IMR-90 (cell line): Measurements from ENCODE around the gene NCCRP1. TPM values are rescaled to one million over a fixed set of nuclear protein-coding genes. Genes with fewer than 3 reads are reported as not detected.

ENCODE experiments used
- ATAC-seq: fragments of 200-7000 bp; cut with Tn5 transposase; 2 replicates; pipeline ENCODE4 v1.9.1; 2020; ENCODE audit warnings: low read depth, mild to moderate bottlenecking, moderate library complexity
- BruUV-seq: library from RNA; stranded (reverse); fragments of 400-500 nt; replicated peaks from 2 replicates; lab custom pipeline; 2021; lab: Mats Ljungman, UMichigan
- CTCF ChIA-PET: fragments of 300-600 bp; formaldehyde crosslinking; extraction: SDS; loops from one replicate; lab custom pipeline; 2021; ENCODE audit warnings: antibody characterized with exemption; lab: Yijun Ruan, JAX
- POLR2A ChIA-PET: fragments of 300-600 bp; sonication (Branson Sonifier 250); formaldehyde crosslinking; loops from one replicate; lab custom pipeline; 2022; ENCODE audit warnings: antibody characterized with exemption; ENCODE audit not compliant: unreplicated experiment; lab: Charles Lee
- DNase-seq: peaks from one replicate; pipeline ENCODE4 v3.0.0; 2013
- H2AFZ ChIP-seq: replicated peaks from 2 replicates; pipeline ENCODE3; 2013; ENCODE audit warnings: low read length, mild to moderate bottlenecking; ENCODE audit not compliant: poor library complexity
- H2AK5ac ChIP-seq: 2 replicates; pipeline ENCODE4 v1.6.1; 2013; ENCODE audit warnings: low read depth, low read length, inconsistent platforms
- H2AK9ac ChIP-seq: replicated peaks from 2 replicates; pipeline ENCODE3; 2013; ENCODE audit warnings: mild to moderate bottlenecking, low read depth, low read length, moderate library complexity; ENCODE audit not compliant: poor library complexity
- H2BK120ac ChIP-seq: 2 replicates; pipeline ENCODE4 v1.6.1; 2013; ENCODE audit warnings: low read depth, low read length, inconsistent platforms
- H2BK15ac ChIP-seq: 3 replicates; pipeline ENCODE4 v1.6.1; 2013; ENCODE audit warnings: low read depth, low read length, inconsistent platforms
- H2BK20ac ChIP-seq: 2 replicates; pipeline ENCODE4 v1.6.1; 2013; ENCODE audit warnings: low read depth, mild to moderate bottlenecking, inconsistent platforms, low read length, moderate library complexity
- H2BK5ac ChIP-seq: 2 replicates; pipeline ENCODE4 v1.6.1; 2013; ENCODE audit warnings: mild to moderate bottlenecking, low read depth, low read length, inconsistent platforms; ENCODE audit not compliant: poor library complexity, severe bottlenecking
- H3K14ac ChIP-seq: replicated peaks from 2 replicates; pipeline ENCODE4 v1.6.1; 2013; ENCODE audit warnings: low read depth, low read length, inconsistent platforms
- H3K18ac ChIP-seq: 2 replicates; pipeline ENCODE4 v1.6.1; 2013; ENCODE audit warnings: low read depth, low read length, control low read depth
- H3K23ac ChIP-seq: 2 replicates; pipeline ENCODE4 v1.6.1; 2013; ENCODE audit warnings: low read depth, low read length, inconsistent platforms
- H3K27ac ChIP-seq: 2 replicates; pipeline ENCODE4 v1.5.1; 2013; ENCODE audit warnings: mild to moderate bottlenecking, control low read depth, low read length; ENCODE audit not compliant: insufficient read depth
- H3K27me3 ChIP-seq: 2 replicates; pipeline ENCODE4 v1.6.1; 2013; ENCODE audit warnings: low read length; ENCODE audit not compliant: control insufficient read depth, insufficient read depth
- H3K36me3 ChIP-seq: 2 replicates; pipeline ENCODE4 v1.6.1; 2013; ENCODE audit warnings: low read length, mixed read lengths; ENCODE audit not compliant: control insufficient read depth, insufficient read depth
- H3K4ac ChIP-seq: 2 replicates; pipeline ENCODE4 v1.6.1; 2013; ENCODE audit warnings: low read depth, low read length, inconsistent platforms
- H3K4me1 ChIP-seq: 2 replicates; pipeline ENCODE4 v1.6.1; 2013; ENCODE audit warnings: low read length, mixed read lengths; ENCODE audit not compliant: control insufficient read depth, insufficient read depth
- H3K4me2 ChIP-seq: 2 replicates; pipeline ENCODE4 v1.6.1; 2013; ENCODE audit warnings: low read depth, mild to moderate bottlenecking, control low read depth, low read length, moderate library complexity
- H3K4me3 ChIP-seq: 2 replicates; pipeline ENCODE4 v1.5.1; 2013; ENCODE audit warnings: low read depth, mild to moderate bottlenecking, control low read depth, low read length, moderate library complexity; ENCODE audit not compliant: insufficient read depth
- H3K56ac ChIP-seq: 2 replicates; pipeline ENCODE4 v1.6.1; 2013; ENCODE audit warnings: low read length, inconsistent platforms; ENCODE audit not compliant: insufficient read depth; ENCODE audit errors: extremely low read depth
- H3K79me1 ChIP-seq, 2 experiments: 2 replicates each; pipeline ENCODE4 v1.6.1; 2013; ENCODE audit warnings: low read length in 2 of 2, inconsistent platforms in 1 of 2, low read depth in 1 of 2
- H3K9ac ChIP-seq: 2 replicates; pipeline ENCODE4 v1.6.1; 2013; ENCODE audit warnings: low read depth, low read length, control low read depth
- H3K9me1 ChIP-seq: 2 replicates; pipeline ENCODE4 v1.6.1; 2013; ENCODE audit warnings: low read length, inconsistent platforms; ENCODE audit not compliant: insufficient read depth
- H3K9me3 ChIP-seq: 2 replicates; pipeline ENCODE4 v1.6.1; 2013; ENCODE audit warnings: low read length; ENCODE audit not compliant: control insufficient read depth, insufficient read depth
- H4K20me1 ChIP-seq: 2 replicates; pipeline ENCODE4 v1.6.1; 2013; ENCODE audit warnings: low read length, inconsistent platforms; ENCODE audit not compliant: insufficient read depth
- H4K5ac ChIP-seq: 2 replicates; pipeline ENCODE4 v1.6.1; 2013; ENCODE audit warnings: mild to moderate bottlenecking, low read depth, low read length, control low read depth
- H4K8ac ChIP-seq, 2 experiments: 2 replicates each; pipeline ENCODE4 v1.6.1; 2013; ENCODE audit warnings: low read depth in 2 of 2, low read length in 2 of 2, control low read depth in 1 of 2, inconsistent platforms in 1 of 2
- H4K91ac ChIP-seq: 2 replicates; pipeline ENCODE4 v1.6.1; 2013; ENCODE audit warnings: low read depth, low read length, inconsistent platforms; ENCODE audit not compliant: insufficient read depth
- MAFK ChIP-seq: IDR thresholded peaks from 2 replicates; pipeline ENCODE4 v1.6.1; 2012; ENCODE audit warnings: low read depth, low read length, improper control_type of control experiment
- RCOR1 ChIP-seq: IDR thresholded peaks from 2 replicates; pipeline ENCODE4 v1.6.1; 2012; ENCODE audit warnings: mild to moderate bottlenecking, low read length, improper control_type of control experiment; ENCODE audit not compliant: insufficient replicate concordance
- RFX5 ChIP-seq: IDR thresholded peaks from 2 replicates; pipeline ENCODE4 v1.8.0; 2012; ENCODE audit warnings: low read depth, mild to moderate bottlenecking, low read length, moderate library complexity
- WGBS, 2 experiments: methylation state at CpG; one replicate each; pipeline versions ENCODE4 v1.1.5 to v1.1.7; 2013; ENCODE audit warnings: missing lambda C conversion rate in 2 of 2; ENCODE audit not compliant: insufficient read length in 1 of 2; ENCODE audit errors: extremely low coverage in 2 of 2; 5-methylcytosine and 5-hydroxymethylcytosine counted together
- dilution Hi-C: fragments of 300-500 bp; cut with HindIII; formaldehyde crosslinking; loops from one replicate; pipeline ENCODE4 v1.14.3; 2018; ENCODE audit warnings: low sequenced_read_pairs; ENCODE audit not compliant: unreplicated experiment
- in situ Hi-C: fragments of 300-500 bp; cut with MboI; formaldehyde crosslinking; loops from 3 replicates; pipeline ENCODE4 v1.14.3; 2019; ENCODE audit warnings: low sequenced_read_pairs, inconsistent platforms, mixed read lengths
- intact Hi-C: fragments of 100-400 bp; cut with micrococcal nuclease; formaldehyde crosslinking; loops from 2 replicates; pipeline ENCODE4 v1.10.0; 2022
- polyA plus RNA-seq, 3 experiments: library from polyadenylated mRNA; depleted of rRNA; stranded (reverse); fragments of >200 nt; gene quantifications; 2 replicates each; pipeline ENCODE4 v1.2.3, GENCODE V29; 2012; ENCODE audit warnings: low replicate concordance in 1 of 3
- total RNA-seq: library from RNA; depleted of rRNA; stranded (reverse); fragments of >200 nt; gene quantifications from 2 replicates; pipeline ENCODE4 v1.2.3, GENCODE V29; 2012

Gene NCCRP1
- total and polyA plus RNA-seq, 2 of the 4 experiments (the other 2 are of a cell fraction): not detected

DNA sequence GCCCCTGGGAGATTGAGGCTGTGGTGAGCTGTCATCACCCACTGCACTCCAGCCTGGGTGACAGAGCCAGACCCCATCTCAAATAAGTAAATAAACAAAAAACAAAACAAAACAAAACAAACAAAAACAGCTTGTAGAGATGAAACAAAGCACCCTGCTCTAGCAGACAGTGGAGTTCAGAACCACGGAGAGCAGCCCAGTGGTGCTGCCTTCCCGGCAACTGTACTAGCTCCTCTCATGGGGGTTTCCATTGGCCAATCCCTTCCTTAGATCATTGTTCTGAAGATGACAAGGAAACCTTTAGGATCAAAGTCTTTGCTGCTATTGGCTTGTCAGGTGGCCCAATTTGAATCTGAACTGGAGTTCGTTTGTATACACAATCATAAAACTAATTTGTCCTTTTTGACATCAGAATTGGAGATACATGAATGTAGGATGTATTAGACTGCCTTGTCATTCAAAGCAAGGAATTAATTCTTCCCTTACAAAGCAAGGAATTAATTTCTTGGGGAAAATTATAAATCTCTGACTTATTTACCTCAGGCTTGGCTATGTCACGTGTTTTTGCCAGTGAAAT, 27.0 kb downstream of the NCCRP1 start:
- in situ Hi-C loops (loop anchor here (25.0 kb wide), 1 partner anchor 761 kb away; no protein-coding TSS in a partner anchor), intact Hi-C loops (no loop called here), dilution Hi-C loops (no loop called here)
- Histone ChIP-seq H3K4ac (no peak overlapping the region), H4K91ac (no peak overlapping the region), H2BK5ac (no peak overlapping the region), H3K27me3 (peaks cover 12% of the 10 kb centered on the region), H3K36me3 (no peaks in the 10 kb centered on the region), H3K56ac (no peak overlapping the region), H3K9me1 (no peaks in the 10 kb centered on the region), H2BK20ac (no peak overlapping the region), H3K79me1 (no peaks in the 10 kb centered on the region), H3K23ac (no peak overlapping the region), H2BK120ac (no peak overlapping the region), H4K5ac (no peak overlapping the region), H2BK15ac (no peak overlapping the region), H3K9me3 (no peaks in the 10 kb centered on the region), H3K4me2 (no peak overlapping the region), H2AFZ (no peak overlapping the region), H3K27ac (no peak overlapping the region), H2AK9ac (no peak overlapping the region), H3K9ac (no peak overlapping the region), H3K18ac (no peak overlapping the region), H3K4me1 (no peaks in the 10 kb centered on the region), H3K14ac (no peak overlapping the region), H4K8ac (no peak overlapping the region), H2AK5ac (no peak overlapping the region), H3K4me3 (no peak overlapping the region), H4K20me1 (no peaks in the 10 kb centered on the region)
- TF ChIP-seq RCOR1: no peak
- TF ChIP-seq RFX5: peak; percentile 82
- no peak for TF ChIP-seq MAFK
- BruUV-seq: no TSS peak
- ATAC-seq (peak; percentile 80), DNase-seq (peak; percentile 19)
- WGBS, 2 experiments: 18% methylated on average over 2 of the region's 4 CpGs; no CpG with 5 or more reads in 1 of the 2 experiments
- CTCF ChIA-PET: no interaction called here
- POLR2A ChIA-PET: no interaction called here
